SH-SY5Y (cell line): ENCODE results near the gene TNFRSF8.

Experiments
- GATA2 ChIP-seq: IDR thresholded peaks from 2 replicates; pipeline ENCODE4 v1.6.1; 2011; ENCODE audit warnings: mild to moderate bottlenecking, low read depth, low read length
- GATA3 ChIP-seq: IDR thresholded peaks from 2 replicates; pipeline ENCODE4 v1.6.1; 2011; ENCODE audit warnings: low read depth, mild to moderate bottlenecking, low read length, moderate library complexity

The TNFRSF8 gene

DNA sequence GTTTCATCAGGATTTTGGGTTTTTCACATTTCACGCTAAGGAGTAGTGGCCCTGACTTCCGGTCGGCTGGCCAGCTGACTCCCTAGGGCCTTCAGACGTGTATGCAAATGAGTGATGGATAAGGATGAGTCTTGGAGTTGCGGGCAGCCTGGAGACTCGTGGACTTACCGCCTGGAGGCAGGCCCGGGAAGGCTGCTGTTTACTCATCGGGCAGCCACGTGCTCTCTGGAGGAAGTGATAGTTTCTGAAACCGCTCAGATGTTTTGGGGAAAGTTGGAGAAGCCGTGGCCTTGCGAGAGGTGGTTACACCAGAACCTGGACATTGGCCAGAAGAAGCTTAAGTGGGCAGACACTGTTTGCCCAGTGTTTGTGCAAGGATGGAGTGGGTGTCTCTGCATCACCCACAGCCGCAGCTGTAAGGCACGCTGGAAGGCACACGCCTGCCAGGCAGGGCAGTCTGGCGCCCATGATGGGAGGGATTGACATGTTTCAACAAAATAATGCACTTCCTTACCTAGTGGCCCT, 80.6 kb downstream of the TNFRSF8 start:
- TF ChIP-seq GATA3: no peak
- no peak for TF ChIP-seq GATA2

DNA sequence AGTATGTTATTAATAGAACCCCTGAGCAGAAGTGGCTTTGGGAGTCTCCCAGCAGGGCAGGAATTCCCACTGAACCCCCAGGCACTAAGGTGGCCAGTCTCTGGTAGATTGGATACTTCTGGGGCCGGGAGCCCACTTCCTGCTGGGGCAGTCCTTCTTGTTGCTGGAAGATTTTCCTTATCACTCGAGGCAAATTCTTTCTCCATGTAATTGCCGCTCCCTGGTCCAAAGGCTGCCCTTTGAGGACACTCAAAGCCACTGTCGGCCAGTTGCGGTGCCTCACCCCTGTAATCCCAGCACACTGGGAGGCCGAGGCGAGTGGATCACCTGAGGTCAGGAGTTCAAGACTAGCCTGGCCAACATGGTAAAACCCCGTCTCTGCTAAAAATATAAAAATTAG, 81.1 kb downstream of the TNFRSF8 start:
- TF ChIP-seq GATA2: no peak
- no peak for TF ChIP-seq GATA3

DNA sequence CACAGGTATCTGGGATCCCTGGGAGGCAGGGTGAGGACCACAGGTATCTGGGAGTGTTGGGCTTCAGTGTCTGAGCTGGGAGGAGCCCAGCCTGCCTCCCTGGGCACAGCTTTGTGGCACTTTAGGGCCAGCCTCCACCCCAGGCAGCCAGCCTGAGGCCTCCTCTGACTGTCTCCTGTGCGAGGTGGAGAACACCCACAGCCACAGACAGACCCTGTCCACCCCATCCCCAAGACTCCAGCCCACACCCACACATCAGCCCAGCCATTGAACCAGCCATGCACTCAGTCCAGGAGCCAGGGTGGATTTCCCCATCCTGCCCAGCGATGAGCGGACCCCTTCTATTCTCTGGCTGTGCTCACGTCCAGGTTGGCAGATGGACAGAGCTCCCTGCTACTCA, 81.9 kb downstream of the TNFRSF8 start:
- no peak for TF ChIP-seq GATA2
- TF ChIP-seq GATA3: no peak

DNA sequence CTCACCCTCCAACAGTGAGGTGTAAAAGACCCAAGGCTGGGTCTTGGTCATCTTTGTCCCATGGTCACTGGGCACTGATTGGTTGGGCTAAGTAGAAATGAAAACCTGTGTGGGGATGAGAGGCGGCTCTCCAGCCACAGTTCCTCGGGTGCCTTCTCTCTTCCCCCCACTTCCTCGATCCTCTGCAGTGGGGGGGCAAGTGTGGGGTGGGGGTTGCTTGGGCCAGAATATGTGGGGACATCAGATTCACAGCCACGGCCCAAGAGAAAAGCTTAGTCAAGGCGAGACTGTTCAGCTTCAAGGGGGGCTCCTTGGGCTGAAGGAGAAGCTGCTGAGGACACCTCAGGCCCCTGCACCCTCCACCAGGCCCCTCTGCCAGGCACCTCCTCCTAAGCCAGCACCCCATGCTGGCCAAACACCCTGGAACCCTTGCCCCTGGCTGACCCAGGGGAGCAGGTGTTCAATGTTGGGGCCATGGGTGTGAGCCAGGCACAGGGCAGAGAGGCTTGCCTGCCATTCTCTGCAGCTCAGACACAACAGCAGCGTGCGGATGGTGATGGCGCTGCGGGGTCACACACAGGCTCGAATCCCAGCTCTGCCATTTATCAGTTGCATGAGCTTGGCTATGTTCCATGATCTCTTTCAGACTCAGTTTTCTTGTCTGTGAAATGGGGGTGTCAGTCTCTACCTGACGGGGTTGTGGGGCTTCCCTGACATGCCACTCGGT, 82.7 kb downstream of the TNFRSF8 start:
- TF ChIP-seq GATA3 (no peak), GATA2 (no peak)

DNA sequence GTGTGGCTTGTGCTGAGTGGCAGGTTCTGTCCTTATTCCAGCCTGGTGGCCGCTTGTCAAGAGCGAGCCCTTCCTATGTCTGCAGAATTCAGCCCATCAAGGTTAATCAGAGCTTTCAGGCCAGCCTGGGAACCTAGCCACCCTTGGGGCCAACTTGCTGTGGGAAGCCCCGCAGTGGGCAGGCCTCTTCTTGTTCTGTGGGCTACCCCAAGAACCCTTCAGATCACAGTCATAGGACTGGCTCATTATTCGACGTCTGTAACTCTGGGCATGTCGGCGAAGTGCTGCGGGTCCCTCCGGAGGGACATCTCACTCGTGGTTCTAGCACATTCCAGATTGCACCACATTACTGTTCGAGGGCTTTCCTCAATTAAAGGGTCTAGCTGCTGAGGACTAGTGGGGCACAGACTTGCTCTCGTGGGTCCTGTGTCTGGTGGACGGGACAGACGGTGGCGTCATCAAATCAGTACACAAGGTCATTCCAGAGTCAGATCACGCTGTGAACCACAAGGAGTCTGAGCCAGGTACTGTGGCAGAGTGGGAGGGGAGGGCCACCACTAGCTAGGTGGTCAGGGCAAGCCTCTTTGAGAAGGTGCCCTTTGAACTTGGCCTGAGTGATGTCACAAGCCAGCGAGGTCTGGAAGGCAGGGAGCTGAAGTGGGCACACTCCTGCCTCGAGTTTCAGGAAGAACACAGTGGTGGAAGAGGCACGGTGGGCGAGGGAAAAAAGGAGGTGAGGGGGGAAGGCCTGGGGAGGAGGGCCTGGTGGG, 83.4 kb downstream of the TNFRSF8 start:
- TF ChIP-seq GATA2 (no peak), GATA3 (no peak)

DNA sequence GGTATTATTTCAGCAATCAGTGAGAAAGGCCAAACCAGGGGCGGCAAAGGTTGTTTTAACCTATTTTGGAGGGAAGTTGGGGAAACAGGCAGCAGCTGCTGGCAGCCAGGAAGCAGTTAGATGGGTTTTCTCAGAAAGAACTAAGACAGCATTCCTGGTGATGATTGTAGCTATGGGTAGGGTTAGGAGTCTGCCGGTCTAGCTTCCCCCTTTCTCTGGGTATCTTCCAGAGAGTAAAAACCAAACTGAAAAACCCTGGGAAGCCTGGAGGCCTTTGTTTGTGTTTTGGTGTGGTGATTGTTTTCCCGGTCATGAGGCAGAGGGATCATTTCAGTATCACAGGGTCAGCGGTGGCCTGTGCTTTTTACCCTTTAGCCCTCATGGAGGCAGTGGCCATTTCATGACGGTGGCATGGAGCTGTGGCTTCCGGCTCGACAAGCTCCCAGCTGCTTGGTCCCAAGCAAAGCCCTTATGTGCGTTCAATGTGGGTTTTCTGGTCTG, 84.1 kb downstream of the TNFRSF8 start:
- TF ChIP-seq GATA3 (no peak), GATA2 (no peak)

DNA sequence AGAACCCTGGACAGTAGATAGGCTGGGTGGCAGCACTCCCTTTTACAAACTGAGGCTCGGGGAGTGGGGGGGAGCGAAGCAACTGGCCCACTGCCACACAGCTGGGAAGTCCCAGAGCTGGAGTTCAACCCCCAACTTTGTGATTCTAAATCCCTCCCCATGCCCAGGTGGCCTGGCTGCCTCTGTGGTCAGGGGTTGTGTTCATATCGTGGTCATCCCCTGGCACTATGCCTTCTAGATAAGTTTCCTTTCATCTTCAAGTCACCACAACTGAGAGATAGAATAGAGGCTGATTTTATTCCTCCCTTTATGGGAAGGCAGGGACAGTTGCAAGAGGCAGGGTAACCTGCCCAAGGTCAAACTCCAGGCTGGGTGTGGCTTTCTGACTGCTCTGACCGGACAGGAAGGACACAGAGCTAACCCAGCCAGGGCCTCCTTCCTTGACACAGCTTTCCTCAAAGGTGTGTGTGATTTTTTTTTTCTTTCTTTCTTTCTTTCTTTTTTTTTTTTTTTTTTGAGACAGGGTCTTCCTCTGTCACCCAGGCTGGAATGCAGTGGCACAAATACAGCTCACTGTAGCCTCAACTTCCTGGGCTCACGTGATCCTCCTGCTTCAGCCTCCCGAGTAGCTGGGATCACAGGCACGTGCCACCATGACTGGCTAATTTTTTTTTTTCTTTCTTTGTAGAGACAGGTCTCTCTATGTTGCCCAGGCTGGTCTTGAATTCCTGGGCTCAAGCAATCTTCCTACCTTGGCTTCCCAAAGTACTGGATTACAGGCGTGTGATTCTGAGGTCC, 85.3 kb downstream of the TNFRSF8 start:
- no peak for TF ChIP-seq GATA2
- no peak for TF ChIP-seq GATA3

DNA sequence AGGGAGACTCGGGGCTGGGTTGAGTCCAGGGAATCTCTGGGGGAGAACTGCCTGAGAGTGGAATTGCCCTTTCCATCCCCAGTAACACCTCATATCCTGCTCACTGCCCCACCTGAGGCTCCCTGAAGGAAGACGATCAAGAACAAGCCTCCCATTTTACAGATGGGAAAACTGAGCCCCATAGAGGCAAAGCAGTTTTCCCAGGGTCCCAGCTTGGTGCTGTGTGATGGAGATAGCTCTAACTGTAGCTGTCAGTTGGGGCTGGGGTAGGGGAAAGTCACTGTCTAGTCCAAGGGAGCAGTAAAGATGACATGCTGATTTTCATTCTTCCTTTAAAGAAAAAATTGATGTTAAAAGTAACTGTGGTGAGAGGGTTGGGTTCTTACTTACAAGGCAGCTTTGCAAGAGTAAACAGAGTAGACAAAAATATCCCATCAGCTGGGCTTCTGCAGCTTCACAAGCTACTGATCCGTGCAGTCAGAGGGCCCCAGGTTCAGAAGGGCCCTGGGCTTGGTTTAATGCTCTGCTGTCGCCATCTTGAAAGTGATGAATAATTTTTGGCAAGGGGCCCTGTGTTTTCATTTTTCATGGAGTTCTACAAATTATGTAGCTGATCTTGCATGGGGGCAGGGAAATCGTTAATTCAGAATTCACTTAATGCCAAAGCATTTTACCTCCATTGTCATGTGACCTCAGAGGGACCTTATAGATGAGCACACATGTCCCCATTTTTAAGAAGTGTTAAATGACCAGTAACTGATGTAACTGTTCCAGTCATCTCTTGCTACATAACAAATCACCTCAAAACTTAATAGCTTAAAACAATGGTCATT, 86.1 kb downstream of the TNFRSF8 start:
- no peak for TF ChIP-seq GATA2
- no peak for TF ChIP-seq GATA3

DNA sequence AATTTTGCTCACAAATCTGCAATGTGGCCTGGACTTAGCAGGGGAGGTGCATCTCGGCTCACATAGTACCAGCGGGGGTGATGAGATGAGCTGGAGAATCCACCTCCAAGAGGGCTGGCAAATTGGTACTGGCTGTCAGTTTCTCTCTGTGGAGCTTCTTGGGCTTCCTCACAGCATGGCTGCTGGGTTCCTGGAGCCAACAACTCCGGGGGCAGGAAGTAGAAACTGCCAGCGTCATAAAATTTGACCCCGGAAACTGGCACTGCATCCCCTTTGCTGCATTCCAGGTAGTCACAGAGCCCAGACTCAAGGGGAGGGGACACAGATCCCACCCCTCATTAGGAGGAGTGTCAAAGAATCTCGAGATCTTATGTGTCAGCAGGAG, 86.7 kb downstream of the TNFRSF8 start:
- TF ChIP-seq GATA3 (no peak), GATA2 (no peak)

DNA sequence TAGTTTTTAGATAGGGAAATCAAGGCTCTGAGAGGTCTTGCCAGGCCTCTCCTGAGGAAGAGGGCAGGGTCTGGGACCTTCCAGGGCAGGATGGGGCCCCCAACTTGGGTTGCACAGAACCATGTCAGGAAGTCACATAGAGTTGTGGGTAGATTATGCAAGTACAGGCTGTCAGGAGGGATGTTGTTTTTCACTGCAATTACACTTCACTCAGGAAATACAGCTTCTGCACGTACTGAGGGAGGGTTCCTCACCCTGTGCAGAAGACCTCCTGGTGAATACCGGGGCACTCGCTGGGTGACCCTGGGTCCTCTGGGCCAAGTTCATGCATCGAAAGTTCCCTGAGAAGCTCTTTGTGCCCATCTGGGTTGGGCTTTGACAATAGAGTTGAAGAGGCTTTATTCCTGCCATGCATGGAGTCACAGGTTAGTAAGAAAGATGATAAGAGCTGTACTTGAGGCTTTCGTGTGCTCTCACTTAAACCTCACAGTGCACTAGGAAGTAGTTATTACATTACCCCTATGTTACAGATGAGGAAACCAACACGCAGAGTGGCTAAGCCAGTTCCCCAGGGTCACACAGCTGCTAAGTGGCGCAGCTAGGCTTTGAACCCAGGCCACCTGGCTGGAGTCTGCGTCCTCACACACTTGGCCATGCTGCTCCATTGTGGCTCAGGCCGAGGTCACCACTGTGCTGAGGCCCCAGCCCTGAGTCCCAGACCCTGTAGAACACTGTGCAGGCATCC, 87.5 kb downstream of the TNFRSF8 start:
- TF ChIP-seq GATA2: no peak
- no peak for TF ChIP-seq GATA3

DNA sequence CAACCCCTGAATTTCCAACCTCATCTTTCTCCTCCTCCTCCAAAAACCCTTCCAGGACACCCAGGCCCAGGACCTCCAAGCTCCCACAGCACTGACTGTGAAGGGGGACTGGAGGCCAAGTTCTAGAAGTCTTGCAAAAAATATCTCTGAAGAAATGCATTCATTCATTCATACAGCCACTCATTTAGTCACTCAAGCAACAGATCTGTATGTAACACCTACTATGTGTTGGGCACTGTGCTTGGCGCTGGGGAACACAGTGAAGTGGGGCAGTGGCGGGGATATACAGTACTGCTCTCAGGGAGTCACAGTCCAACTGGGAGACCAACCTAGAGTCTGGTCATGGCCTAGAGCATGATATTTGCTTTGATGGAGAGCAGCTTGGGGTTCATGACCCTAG, 88.4 kb downstream of the TNFRSF8 start:
- TF ChIP-seq GATA3 (no peak), GATA2 (no peak)

DNA sequence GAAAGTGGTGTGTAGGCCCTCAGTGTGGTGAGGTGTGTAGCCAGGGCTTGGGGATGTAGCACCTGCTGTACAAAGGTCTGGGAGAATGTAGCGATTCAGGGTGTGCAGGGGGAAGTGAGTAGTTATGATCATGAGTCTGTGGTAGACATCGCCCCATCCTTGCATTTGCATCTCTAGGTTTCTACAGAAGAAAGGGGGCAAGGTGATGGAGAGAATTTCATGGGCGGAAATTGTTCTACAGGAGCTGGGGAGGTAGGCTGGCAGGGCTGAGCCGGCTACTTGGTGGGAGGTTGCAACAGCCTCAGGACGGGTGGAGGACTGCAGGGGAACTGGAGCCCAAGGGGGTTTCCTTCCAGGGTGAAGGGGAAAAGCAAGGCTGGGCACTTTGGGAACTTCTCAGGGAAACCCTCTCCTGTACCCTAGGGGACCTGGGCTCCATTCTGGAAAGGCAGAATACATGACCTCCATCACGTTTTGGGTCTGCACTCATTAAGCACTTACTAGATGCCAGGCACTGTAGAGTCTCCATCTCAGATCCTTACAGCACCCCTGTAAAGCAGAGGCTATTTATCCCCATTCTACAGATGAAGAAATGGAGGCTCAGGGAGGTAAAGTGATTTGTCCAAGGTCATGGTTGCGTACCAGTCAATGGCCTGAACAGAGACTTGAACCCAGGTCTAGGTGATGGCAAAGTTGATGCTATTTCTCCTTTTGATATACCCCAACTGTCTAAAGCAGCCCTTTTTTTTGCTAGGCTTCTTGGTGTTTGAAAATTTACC, 89.2 kb downstream of the TNFRSF8 start:
- TF ChIP-seq GATA3 (no peak), GATA2 (no peak)
